ENCODE results near the gene RNF26. TPM values are rescaled to one million over a fixed set of nuclear protein-coding genes. Genes with fewer than 3 reads are reported as not detected.
A peak's percentile ranks its signal among the peaks of the same experiment; 100 is the strongest.

The RNF26 gene
- total and polyA plus RNA-seq, 8 donors = 22.0 to 37.0 (median 28.4) TPM

- H3K4me1 ChIP-seq = peaks cover 0 to 5% of the 10 kb centered on the region in 2 donors
- TF ChIP-seq CTCF (IDR thresholded peaks at IDR 0.05) = no peak
- H3K27me3 ChIP-seq = no peaks in the 10 kb centered on the region
- H3K36me3 ChIP-seq = no peaks in the 10 kb centered on the region
- intact Hi-C loops (cut with DNase I) = no loop called here
- DNase-seq (no peak), ATAC-seq (no peak)
- H3K9me3 ChIP-seq = no peaks in the 10 kb centered on the region
- H3K27ac ChIP-seq = no peak overlapping the region
- H3K4me3 ChIP-seq = no peak overlapping the region
These were observed 5.0 kb upstream of the RNF26 start for GRCh38 chr11:119329320-119329719.

GRCh38 chr11:119330237-119330636 is 4.1 kb upstream of the RNF26 start:
- TF ChIP-seq CTCF (IDR thresholded peaks at IDR 0.05) = no peak
- Histone ChIP-seq H3K4me1 (peaks cover 4 to 11% of the 10 kb centered on the region in 2 donors), H3K36me3 (no peaks in the 10 kb centered on the region), H3K27me3 (no peaks in the 10 kb centered on the region), H3K4me3 (no peak overlapping the region), H3K27ac (no peak overlapping the region), H3K9me3 (no peaks in the 10 kb centered on the region)
- ATAC-seq = no peak
- intact Hi-C loops (cut with DNase I) = no loop called here
- no peak for DNase-seq

- Histone ChIP-seq H3K27ac (no peak overlapping the region), H3K27me3 (no peaks in the 10 kb centered on the region), H3K4me3 (no peak overlapping the region), H3K36me3 (peaks cover 0 to 5% of the 10 kb centered on the region in 2 donors), H3K9me3 (no peaks in the 10 kb centered on the region), H3K4me1 (peaks cover 8 to 27% of the 10 kb centered on the region in 2 donors)
- DNase-seq = no peak
- ATAC-seq = no peak
- no peak for TF ChIP-seq CTCF (IDR thresholded peaks at IDR 0.05)
- intact Hi-C loops (cut with DNase I) = no loop called here
These were observed 2.1 kb upstream of the RNF26 start for GRCh38 chr11:119332111-119332765.

GRCh38 chr11:119335091-119335654 is 846 bp downstream of the RNF26 start:
- intact Hi-C loops (cut with DNase I) = no loop called here
- Histone ChIP-seq H3K27me3 (peaks cover 5 to 18% of the 10 kb centered on the region in 2 donors), H3K36me3 (peaks cover 0 to 5% of the 10 kb centered on the region in 2 donors), H3K4me1 (peaks cover 11 to 54% of the 10 kb centered on the region in 2 donors), H3K4me3 (peak overlapping the region; percentile 90 to 95), H3K27ac (peak overlapping the region in 1 of 2 donors; percentile 81), H3K9me3 (no peaks in the 10 kb centered on the region)
- ATAC-seq (no peak), DNase-seq (no peak)
- no peak for TF ChIP-seq CTCF (IDR thresholded peaks at IDR 0.05)

GRCh38 chr11:119335655-119336543 is 1.6 kb downstream of the RNF26 start:
- Histone ChIP-seq H3K9me3 (no peaks in the 10 kb centered on the region), H3K36me3 (peaks cover 0 to 5% of the 10 kb centered on the region in 2 donors), H3K4me3 (peak overlapping the region in 1 of 2 donors; percentile 90), H3K27me3 (peaks cover 7 to 26% of the 10 kb centered on the region in 2 donors), H3K4me1 (peaks cover 14 to 61% of the 10 kb centered on the region in 2 donors), H3K27ac (no peak overlapping the region)
- TF ChIP-seq CTCF (IDR thresholded peaks at IDR 0.05) = no peak
- DNase-seq (no peak), ATAC-seq (no peak)
- intact Hi-C loops (cut with DNase I) = no loop called here
